Measurements from ENCODE around the gene TSPAN33. TPM values are rescaled to one million over a fixed set of nuclear protein-coding genes. Genes with fewer than 3 reads are reported as not detected.
"Not testable (repeated sequence)": the region's sequence is repeated elsewhere in the genome, so short reads cannot be mapped to it uniquely, and the experiment has no call there.

Gene TSPAN33, protein sequence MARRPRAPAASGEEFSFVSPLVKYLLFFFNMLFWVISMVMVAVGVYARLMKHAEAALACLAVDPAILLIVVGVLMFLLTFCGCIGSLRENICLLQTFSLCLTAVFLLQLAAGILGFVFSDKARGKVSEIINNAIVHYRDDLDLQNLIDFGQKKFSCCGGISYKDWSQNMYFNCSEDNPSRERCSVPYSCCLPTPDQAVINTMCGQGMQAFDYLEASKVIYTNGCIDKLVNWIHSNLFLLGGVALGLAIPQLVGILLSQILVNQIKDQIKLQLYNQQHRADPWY
- polyA plus RNA-seq (ENCODE audit: insufficient read length in 10 of 10) = 10 to 100 TPM; 19.3 to 40.6 (median 36.8) TPM
- long read RNA-seq, donor 1, transcript TSPAN33-201 (8 exons, 1,863 nt) = major isoform, 6 of 16 reads
- long read RNA-seq, donor 1, partial matches to known transcripts = 10 of 16 reads
- long read RNA-seq, donor 1, other reads (novel, unspliced or antisense) = 0 of 16 reads
- long read RNA-seq, donor 2, transcript TSPAN33-201 (8 exons, 1,863 nt) = major isoform, 7 of 8 reads
- long read RNA-seq, donor 2, partial matches to known transcripts = 0 of 8 reads
- long read RNA-seq, donor 2, other reads (novel, unspliced or antisense) = 0 of 8 reads
- long read RNA-seq, donor 3 = 0 reads
- long read RNA-seq, donor 4, transcript TSPAN33-201 (8 exons, 1,863 nt) = major isoform, 7 of 7 reads
- long read RNA-seq, donor 4, partial matches to known transcripts = 0 of 7 reads
- long read RNA-seq, donor 4, other reads (novel, unspliced or antisense) = 0 of 7 reads
- long read RNA-seq, donor 5, transcript TSPAN33-201 (8 exons, 1,863 nt) = major isoform, 10 of 10 reads
- long read RNA-seq, donor 5, partial matches to known transcripts = 0 of 10 reads
- long read RNA-seq, donor 5, other reads (novel, unspliced or antisense) = 0 of 10 reads
- long read RNA-seq, donor 6, transcript TSPAN33-201 (8 exons, 1,863 nt) = major isoform, 17 of 17 reads
- long read RNA-seq, donor 6, partial matches to known transcripts = 0 of 17 reads
- long read RNA-seq, donor 6, other reads (novel, unspliced or antisense) = 0 of 17 reads
- long read RNA-seq, donor 7, transcript TSPAN33-201 (8 exons, 1,863 nt) = major isoform, 6 of 13 reads
- long read RNA-seq, donor 7, partial matches to known transcripts = 7 of 13 reads
- long read RNA-seq, donor 7, other reads (novel, unspliced or antisense) = 0 of 13 reads
- long read RNA-seq, donor 8, transcript TSPAN33-201 (8 exons, 1,863 nt) = major isoform, 6 of 8 reads
- long read RNA-seq, donor 8, partial matches to known transcripts = 0 of 8 reads
- long read RNA-seq, donor 8, other reads (novel, unspliced or antisense) = 0 of 8 reads
- long read RNA-seq, donor 9 = 0 reads

DNA sequence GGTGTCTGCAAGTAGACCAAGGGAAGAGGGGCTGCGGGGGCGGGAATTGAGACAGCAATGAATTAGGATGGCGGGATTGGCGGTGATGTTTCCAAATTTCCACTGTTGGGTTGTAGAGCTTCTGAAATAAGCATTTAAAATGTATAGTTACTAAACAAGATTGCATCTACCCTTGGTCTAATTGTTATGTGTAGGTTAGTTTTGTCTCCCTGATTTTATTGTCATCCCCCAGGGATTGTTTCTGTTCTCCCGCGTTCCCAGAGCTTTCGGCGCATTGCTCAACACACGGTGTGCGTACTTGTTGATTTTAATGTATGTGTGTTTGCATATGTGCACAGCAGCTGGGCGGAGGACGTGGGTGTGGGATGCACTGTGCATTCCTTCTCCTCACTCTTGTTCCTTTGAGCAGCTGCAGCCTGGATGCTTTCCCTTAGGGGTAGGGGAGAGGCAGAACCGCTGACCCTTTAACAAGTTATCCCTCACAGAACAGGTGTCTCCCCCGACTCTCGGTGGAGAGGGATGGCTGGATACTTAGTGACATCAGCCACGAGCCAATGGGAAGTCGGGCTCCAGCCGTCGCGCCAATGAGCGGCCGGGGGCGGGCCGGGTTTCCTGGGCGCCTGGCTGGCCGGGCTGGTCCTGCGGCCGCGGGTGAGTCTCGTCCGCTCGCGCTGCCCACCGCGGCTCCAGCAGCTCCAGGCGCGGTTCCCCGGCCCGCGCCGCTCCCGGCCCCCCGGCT, at the start of gene TSPAN33:
TSS of gene TSPAN33 (plus strand) at position 613 of the 739 bp plus-strand sequence. CDS start 274 bp downstream, outside the sequence.
- DNase-seq = peak; percentile 64 to 85 (median 74)

- no peak for DNase-seq
These were observed 49.2 kb upstream of the TSPAN33 start for GRCh38 chr7:129095258-129095657.

GRCh38 chr7:129098409-129099084, 46.0 kb upstream of the TSPAN33 start:
- DNase-seq = no peak

- no peak for DNase-seq
These were observed 43.7 kb upstream of the TSPAN33 start for GRCh38 chr7:129100827-129101166.

- peak in 1 of 3 donors; percentile 14 for DNase-seq
These were observed 42.8 kb upstream of the TSPAN33 start for GRCh38 chr7:129101746-129102145.

DNA sequence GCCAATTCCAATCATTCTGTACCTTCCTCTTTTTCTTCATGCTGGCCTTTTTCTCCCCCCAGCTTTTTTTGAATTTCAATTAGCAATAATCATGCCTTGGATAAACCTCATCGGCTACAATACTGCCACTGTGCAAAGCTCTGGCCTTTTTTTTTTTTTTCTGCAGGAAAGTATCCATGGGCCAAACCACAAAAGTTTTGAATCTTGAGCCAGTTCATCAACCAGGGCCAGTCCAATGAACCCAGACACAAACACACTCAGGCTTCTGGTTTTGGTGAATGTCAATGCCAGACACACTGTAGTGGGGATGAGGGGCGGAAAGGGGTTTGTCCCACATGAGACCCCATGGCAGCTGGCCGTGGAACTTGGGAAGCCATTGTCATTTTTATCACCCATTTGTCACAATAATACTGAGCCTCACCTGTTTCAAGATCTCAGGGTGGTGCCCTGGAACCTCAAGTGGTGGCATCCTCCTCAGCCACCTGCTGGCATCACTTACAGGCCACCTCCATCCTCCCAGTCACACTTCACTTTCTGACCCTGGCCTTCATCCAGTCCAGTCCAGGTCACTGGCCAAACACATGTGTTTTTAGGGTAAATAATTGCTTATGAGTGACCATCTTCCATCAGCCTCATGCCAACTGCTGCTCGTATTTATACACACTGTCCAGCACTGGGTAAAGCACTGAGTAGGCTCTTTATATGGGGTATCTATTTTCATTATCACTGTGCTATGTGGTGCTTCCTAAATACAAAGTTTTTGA, 40.8 kb upstream of the TSPAN33 start:
- no peak for DNase-seq

DNA sequence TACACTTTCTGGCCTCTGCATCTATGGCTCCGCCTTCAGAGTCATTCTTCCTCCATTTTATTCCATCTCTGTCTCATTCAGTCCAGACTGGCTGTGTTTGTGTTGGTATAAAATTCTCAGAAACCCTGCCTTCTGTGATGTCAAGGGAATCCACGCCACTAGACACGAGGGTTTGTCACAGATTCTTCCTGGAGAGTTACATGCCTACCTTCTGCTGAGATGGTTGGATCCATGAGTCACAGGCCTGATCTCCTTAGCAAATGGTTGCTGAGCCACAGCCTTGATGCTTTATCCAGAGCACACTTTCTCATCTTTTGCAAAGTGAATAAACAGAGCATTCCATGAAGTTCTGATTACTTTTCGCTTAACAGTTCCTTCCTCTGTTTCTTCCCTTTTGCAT, 35.9 kb upstream of the TSPAN33 start:
- DNase-seq = peak in 1 of 3 donors; percentile 26

- DNase-seq = no peak
These were observed 34.1 kb upstream of the TSPAN33 start for GRCh38 chr7:129110258-129110981.

DNA sequence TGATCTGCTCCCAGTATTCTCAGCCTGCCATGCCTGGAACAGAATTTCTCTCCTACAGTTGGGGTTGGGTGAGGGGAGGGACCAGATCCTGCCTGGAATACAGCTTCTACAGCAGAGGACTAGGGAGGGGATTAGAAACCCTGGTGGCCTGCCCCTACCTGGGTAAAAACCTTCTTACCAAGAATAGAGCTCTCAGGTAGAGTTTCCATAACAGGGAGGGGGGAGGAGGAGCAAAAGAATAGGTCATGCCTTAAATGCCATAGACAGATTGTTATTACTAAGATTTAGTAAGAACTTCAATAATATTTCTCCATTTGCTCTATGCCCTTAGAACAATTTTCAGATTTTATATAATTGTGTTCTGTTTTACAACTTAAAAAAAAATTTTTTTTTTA, 33.5 kb upstream of the TSPAN33 start:
- no peak for DNase-seq

- DNase-seq = no peak
These were observed 28.8 kb upstream of the TSPAN33 start for GRCh38 chr7:129115676-129116075.

DNA sequence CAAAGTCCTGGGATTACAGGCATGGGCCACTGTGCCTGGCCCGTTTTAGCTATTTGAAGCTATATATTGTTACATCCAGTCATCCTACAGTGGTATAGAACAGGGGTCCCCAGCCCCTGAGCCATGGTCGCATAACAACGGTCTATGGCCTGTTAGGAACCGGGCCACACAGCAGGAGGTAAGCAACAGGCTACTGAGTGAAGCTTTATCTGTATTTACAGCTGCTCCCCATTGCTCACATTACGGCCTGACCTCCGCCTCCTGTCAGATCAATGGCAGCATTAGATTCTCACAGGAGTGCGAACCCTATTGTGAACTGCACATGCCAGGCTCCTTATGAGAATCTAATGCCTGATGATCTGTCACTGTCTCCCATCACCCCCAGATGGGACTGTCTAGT, 26.3 kb upstream of the TSPAN33 start:
- DNase-seq = no peak

DNA sequence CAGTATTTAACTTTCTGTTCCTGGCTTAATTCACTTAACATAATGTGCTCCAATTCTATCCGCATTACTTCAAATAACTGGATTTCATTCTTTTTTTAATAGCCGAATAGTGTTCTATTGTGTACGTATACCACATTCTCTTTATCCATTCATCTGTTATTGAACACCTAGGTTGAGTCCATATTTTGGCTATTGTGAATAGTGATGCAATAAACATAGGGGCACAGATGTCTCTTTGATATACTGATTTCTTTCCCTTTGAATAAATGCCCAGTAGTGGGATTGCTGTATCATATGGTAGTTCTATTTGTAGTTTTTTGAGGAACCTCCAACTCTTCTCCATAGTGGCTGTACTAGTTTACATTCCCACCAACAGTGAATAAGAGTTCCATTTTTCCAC, 25.5 kb upstream of the TSPAN33 start:
- no peak for DNase-seq

GRCh38 chr7:129121501-129122077, 22.9 kb upstream of the TSPAN33 start:
- DNase-seq = not testable (repeated sequence)

- DNase-seq = no peak
These were observed 22.3 kb upstream of the TSPAN33 start for GRCh38 chr7:129122078-129122750.

GRCh38 chr7:129122751-129123509, 21.6 kb upstream of the TSPAN33 start:
- DNase-seq = no peak

DNA sequence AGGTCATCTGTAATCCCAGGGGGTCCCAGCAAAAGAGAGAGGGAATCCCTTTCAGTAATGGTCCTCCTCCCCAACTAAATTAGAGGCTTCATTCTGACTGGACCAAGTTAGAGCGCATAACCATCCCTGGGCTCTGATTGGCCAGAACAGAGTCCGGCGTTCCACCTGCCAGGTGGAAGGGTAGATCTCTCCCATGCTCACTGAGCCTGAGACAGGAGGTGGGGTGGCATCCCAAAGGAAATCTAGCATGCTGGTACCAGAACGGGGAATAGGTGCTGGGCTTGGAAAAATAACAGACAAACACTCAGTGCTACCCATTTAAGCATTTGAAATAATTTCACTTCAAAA, 21.0 kb upstream of the TSPAN33 start:
- no peak for DNase-seq

GRCh38 chr7:129126314-129126713, 18.2 kb upstream of the TSPAN33 start:
- no peak for DNase-seq
